ENCODE measurements around the gene ZGRF1.
"Not testable (repeated sequence)": the region's sequence is repeated elsewhere in the genome, so short reads cannot be mapped to it uniquely, and the experiment has no call there.

Gene ZGRF1

GRCh38 chr4:112526061-112526460 lies 110.6 kb downstream of the ZGRF1 start:
- Histone ChIP-seq H3K27me3 (replicated peaks; ENCODE audit: control insufficient read depth, insufficient read depth, low read length, poor library complexity, severe bottlenecking) (peaks cover 25% of the 10 kb centered on the region), H3K4me1 (ENCODE audit: control insufficient read depth, insufficient read depth, low read length, poor library complexity, severe bottlenecking) (peaks cover 19% of the 10 kb centered on the region), H3K36me3 (ENCODE audit: control insufficient read depth, insufficient read depth, low read length) (no peaks in the 10 kb centered on the region), H3K9me3 (ENCODE audit: control insufficient read depth, low read length) (no peaks in the 10 kb centered on the region), H3K27ac (ENCODE audit: insufficient read depth, low read length, poor library complexity, severe bottlenecking) (no peak overlapping the region), H3K4me3 (ENCODE audit: insufficient read depth, low read depth, low read length, poor library complexity, severe bottlenecking) (no peak overlapping the region)
- DNase-seq = no peak

GRCh38 chr4:112523764-112524505 lies 112.8 kb downstream of the ZGRF1 start:
- Histone ChIP-seq H3K4me3 (ENCODE audit: insufficient read depth, low read depth, low read length, poor library complexity, severe bottlenecking) (peak overlapping the region; percentile 57), H3K9me3 (ENCODE audit: control insufficient read depth, low read length) (no peaks in the 10 kb centered on the region), H3K27ac (ENCODE audit: insufficient read depth, low read length, poor library complexity, severe bottlenecking) (no peak overlapping the region), H3K4me1 (ENCODE audit: control insufficient read depth, insufficient read depth, low read length, poor library complexity, severe bottlenecking) (peaks cover 24% of the 10 kb centered on the region), H3K36me3 (ENCODE audit: control insufficient read depth, insufficient read depth, low read length) (no peaks in the 10 kb centered on the region), H3K27me3 (replicated peaks; ENCODE audit: control insufficient read depth, insufficient read depth, low read length, poor library complexity, severe bottlenecking) (peaks cover 43% of the 10 kb centered on the region)
- DNase-seq = peak; percentile 40 to 62 (median 43)

GRCh38 chr4:112523008-112523721 lies 113.5 kb downstream of the ZGRF1 start:
- H3K27me3 ChIP-seq (replicated peaks; ENCODE audit: control insufficient read depth, insufficient read depth, low read length, poor library complexity, severe bottlenecking) = peaks cover 50% of the 10 kb centered on the region
- no peak for DNase-seq
- peaks cover 24% of the 10 kb centered on the region for H3K4me1 ChIP-seq (ENCODE audit: control insufficient read depth, insufficient read depth, low read length, poor library complexity, severe bottlenecking)
- H3K27ac ChIP-seq (ENCODE audit: insufficient read depth, low read length, poor library complexity, severe bottlenecking) = no peak overlapping the region
- H3K4me3 ChIP-seq (ENCODE audit: insufficient read depth, low read depth, low read length, poor library complexity, severe bottlenecking) = peak overlapping the region; percentile 57
- H3K36me3 ChIP-seq (ENCODE audit: control insufficient read depth, insufficient read depth, low read length) = no peaks in the 10 kb centered on the region
- no peaks in the 10 kb centered on the region for H3K9me3 ChIP-seq (ENCODE audit: control insufficient read depth, low read length)

GRCh38 chr4:112522431-112522830 lies 114.3 kb downstream of the ZGRF1 start:
- DNase-seq = not testable (repeated sequence)

GRCh38 chr4:112521123-112522023 lies 115.3 kb downstream of the ZGRF1 start:
- Histone ChIP-seq H3K4me1 (ENCODE audit: control insufficient read depth, insufficient read depth, low read length, poor library complexity, severe bottlenecking) (peaks cover 36% of the 10 kb centered on the region), H3K9me3 (ENCODE audit: control insufficient read depth, low read length) (no peaks in the 10 kb centered on the region), H3K27ac (ENCODE audit: insufficient read depth, low read length, poor library complexity, severe bottlenecking) (no peak overlapping the region), H3K27me3 (replicated peaks; ENCODE audit: control insufficient read depth, insufficient read depth, low read length, poor library complexity, severe bottlenecking) (peaks cover 68% of the 10 kb centered on the region), H3K4me3 (ENCODE audit: insufficient read depth, low read depth, low read length, poor library complexity, severe bottlenecking) (no peak overlapping the region), H3K36me3 (ENCODE audit: control insufficient read depth, insufficient read depth, low read length) (no peaks in the 10 kb centered on the region)
- DNase-seq = no peak

More at GRCh38 chr4:112522431-112522830, 114.3 kb downstream of the ZGRF1 start:
- not testable (repeated sequence) for H3K9me3 ChIP-seq (ENCODE audit: control insufficient read depth, low read length); H3K36me3 ChIP-seq (ENCODE audit: control insufficient read depth, insufficient read depth, low read length); H3K27ac ChIP-seq (ENCODE audit: insufficient read depth, low read length, poor library complexity, severe bottlenecking); H3K4me3 ChIP-seq (ENCODE audit: insufficient read depth, low read depth, low read length, poor library complexity, severe bottlenecking)
- Histone ChIP-seq H3K4me1 (ENCODE audit: control insufficient read depth, insufficient read depth, low read length, poor library complexity, severe bottlenecking) (peaks cover 26% of the 10 kb centered on the region), H3K27me3 (replicated peaks; ENCODE audit: control insufficient read depth, insufficient read depth, low read length, poor library complexity, severe bottlenecking) (peaks cover 58% of the 10 kb centered on the region)

GRCh38 chr4:112520598-112521122 lies 116.0 kb downstream of the ZGRF1 start:
- Histone ChIP-seq H3K36me3 (ENCODE audit: control insufficient read depth, insufficient read depth, low read length) (no peaks in the 10 kb centered on the region), H3K4me3 (ENCODE audit: insufficient read depth, low read depth, low read length, poor library complexity, severe bottlenecking) (no peak overlapping the region), H3K27me3 (replicated peaks; ENCODE audit: control insufficient read depth, insufficient read depth, low read length, poor library complexity, severe bottlenecking) (peaks cover 73% of the 10 kb centered on the region), H3K4me1 (ENCODE audit: control insufficient read depth, insufficient read depth, low read length, poor library complexity, severe bottlenecking) (peaks cover 44% of the 10 kb centered on the region), H3K9me3 (ENCODE audit: control insufficient read depth, low read length) (no peaks in the 10 kb centered on the region), H3K27ac (ENCODE audit: insufficient read depth, low read length, poor library complexity, severe bottlenecking) (no peak overlapping the region)
- DNase-seq = no peak

- Histone ChIP-seq H3K4me1 (ENCODE audit: control insufficient read depth, insufficient read depth, low read length, poor library complexity, severe bottlenecking) (peaks cover 44% of the 10 kb centered on the region), H3K9me3 (ENCODE audit: control insufficient read depth, low read length) (no peaks in the 10 kb centered on the region), H3K27ac (ENCODE audit: insufficient read depth, low read length, poor library complexity, severe bottlenecking) (no peak overlapping the region), H3K27me3 (replicated peaks; ENCODE audit: control insufficient read depth, insufficient read depth, low read length, poor library complexity, severe bottlenecking) (peaks cover 78% of the 10 kb centered on the region), H3K4me3 (ENCODE audit: insufficient read depth, low read depth, low read length, poor library complexity, severe bottlenecking) (no peak overlapping the region), H3K36me3 (ENCODE audit: control insufficient read depth, insufficient read depth, low read length) (no peaks in the 10 kb centered on the region)
- DNase-seq = no peak
These were observed 116.8 kb downstream of the ZGRF1 start for GRCh38 chr4:112519689-112520597.

- H3K36me3 ChIP-seq (ENCODE audit: control insufficient read depth, insufficient read depth, low read length) = no peaks in the 10 kb centered on the region
These were observed 118.0 kb downstream of the ZGRF1 start for GRCh38 chr4:112518675-112519074.

GRCh38 chr4:112517911-112518310 lies 118.8 kb downstream of the ZGRF1 start:
- Histone ChIP-seq H3K9me3 (ENCODE audit: control insufficient read depth, low read length) (no peaks in the 10 kb centered on the region), H3K4me1 (ENCODE audit: control insufficient read depth, insufficient read depth, low read length, poor library complexity, severe bottlenecking) (peaks cover 42% of the 10 kb centered on the region), H3K4me3 (ENCODE audit: insufficient read depth, low read depth, low read length, poor library complexity, severe bottlenecking) (no peak overlapping the region), H3K27ac (ENCODE audit: insufficient read depth, low read length, poor library complexity, severe bottlenecking) (no peak overlapping the region), H3K27me3 (replicated peaks; ENCODE audit: control insufficient read depth, insufficient read depth, low read length, poor library complexity, severe bottlenecking) (peaks cover 93% of the 10 kb centered on the region), H3K36me3 (ENCODE audit: control insufficient read depth, insufficient read depth, low read length) (no peaks in the 10 kb centered on the region)
- DNase-seq = no peak

More at GRCh38 chr4:112518675-112519074, 118.0 kb downstream of the ZGRF1 start:
- Histone ChIP-seq H3K9me3 (ENCODE audit: control insufficient read depth, low read length) (no peaks in the 10 kb centered on the region), H3K27me3 (replicated peaks; ENCODE audit: control insufficient read depth, insufficient read depth, low read length, poor library complexity, severe bottlenecking) (peaks cover 90% of the 10 kb centered on the region), H3K4me3 (ENCODE audit: insufficient read depth, low read depth, low read length, poor library complexity, severe bottlenecking) (no peak overlapping the region), H3K4me1 (ENCODE audit: control insufficient read depth, insufficient read depth, low read length, poor library complexity, severe bottlenecking) (peaks cover 49% of the 10 kb centered on the region), H3K27ac (ENCODE audit: insufficient read depth, low read length, poor library complexity, severe bottlenecking) (no peak overlapping the region)
- no peak for DNase-seq

Data from effector memory CD4-positive, alpha-beta T cell (primary cell).